GM18951 (cell line): ENCODE measurements around the gene CACNA1D.
A peak's percentile ranks its signal among the peaks of the same experiment; 100 is the strongest.

Experiments used
- POLR2A ChIP-seq: IDR thresholded peaks from 4 replicates; pipeline ENCODE4 v1.6.1; 2011; ENCODE audit warnings: mild to moderate bottlenecking; ENCODE audit not compliant: insufficient read length, insufficient read depth; ENCODE audit errors: extremely low read depth
- in situ Hi-C: fragments of 300-500 bp; cut with MboI; formaldehyde crosslinking; loops from one replicate; pipeline ENCODE4 v1.12.0; 2022; ENCODE audit warnings: low sequenced_read_pairs, mixed read lengths, inconsistent platforms; ENCODE audit not compliant: unreplicated experiment

CACNA1D gene

GRCh38 chr3:53835257-53835656 is 340.8 kb downstream of the CACNA1D start:
- TF ChIP-seq POLR2A, result no peak
- in situ Hi-C loops, result no loop called here

- in situ Hi-C loops, result no loop called here
- no peak for TF ChIP-seq POLR2A
Measured at GRCh38 chr3:53836084-53836872, 341.9 kb downstream of the CACNA1D start.

- in situ Hi-C loops, result no loop called here
- no peak for TF ChIP-seq POLR2A
Measured at GRCh38 chr3:53837331-53837730, 342.9 kb downstream of the CACNA1D start.

- in situ Hi-C loops, result no loop called here
- TF ChIP-seq POLR2A, result no peak
Measured at GRCh38 chr3:53841296-53841695, 346.9 kb downstream of the CACNA1D start.

- in situ Hi-C loops, result no loop called here
- no peak for TF ChIP-seq POLR2A
Measured at GRCh38 chr3:53842436-53843194, 348.2 kb downstream of the CACNA1D start.

GRCh38 chr3:53843195-53844177 is 349.1 kb downstream of the CACNA1D start:
- in situ Hi-C loops, result no loop called here
- no peak for TF ChIP-seq POLR2A

GRCh38 chr3:53844262-53845102 is 350.1 kb downstream of the CACNA1D start:
- in situ Hi-C loops, result no loop called here
- no peak for TF ChIP-seq POLR2A

GRCh38 chr3:53845103-53845880 is 350.9 kb downstream of the CACNA1D start:
- TF ChIP-seq POLR2A, result no peak
- in situ Hi-C loops, result no loop called here

GRCh38 chr3:53845881-53846133 is 351.4 kb downstream of the CACNA1D start:
- no peak for TF ChIP-seq POLR2A
- in situ Hi-C loops, result no loop called here

GRCh38 chr3:53846134-53846850 is 351.9 kb downstream of the CACNA1D start, which contains the start of the genes CHDH and IL17RB:
CHDH (minus strand) TSS chr3:53846419; CDS start chr3:53824008, 22,411 bp downstream.
IL17RB (plus strand) TSS chr3:53846568; CDS start chr3:53846589, 21 bp downstream.
- TF ChIP-seq POLR2A, result peak; percentile 86
- in situ Hi-C loops, result no loop called here

- TF ChIP-seq POLR2A, result no peak
- in situ Hi-C loops, result no loop called here
Measured at GRCh38 chr3:53846851-53847155, 352.4 kb downstream of the CACNA1D start.
